Heart left ventricle (tissue), 13 donors: ENCODE results near the gene ABR.
"Not testable (repeated sequence)": the region's sequence is repeated elsewhere in the genome, so short reads cannot be mapped to it uniquely, and the experiment has no call there.

Source experiments
- POLR2A ChIP-seq, 2 donors: fragments of 450-650 bp; IDR thresholded peaks; one replicate each; pipeline ENCODE4 v1.6.1; 2017; ENCODE audit warnings: antibody characterized with exemption in 2 of 2, mild to moderate bottlenecking in 2 of 2, moderate library complexity in 2 of 2
- TF ChIP-seq, protein P1 (sequence below), 12 donors: fragments of 200-600 bp; sonication (generic) in 4 of 12; IDR thresholded peaks; one replicate each; pipeline versions ENCODE4 v1.5.0 to v1.8.0; 2018 to 2022; ENCODE audit warnings: antibody characterized with exemption in 12 of 12, mild to moderate bottlenecking in 5 of 12
- donor health status: ischemic (EF 13 %, LVEDD 7.1; RV severe dilation, severe dysfunction).
- donor health status: DM: no; HTN: yes; CAD: no.
- donor health status: DM: no; HTN: no; CAD: no.
- donor health status: ischemic (EF 25% LVEDD 6.9; RV normal size, moderate dysfunction).
- donor health status: ischemic (EF 25% LVEDD 5.7; RV mildly dilated, moderate dysfunction).
- donor health status: ischemic (EF 35%, LVEDD 5.7; RV mildly dilated, moderate dysfunction).
- donor health status: nonischemic (EF 11% LVEDD 7.7; RV severe dilation, severe dysfunction).
- donor health status: DM: yes; HTN: yes; CAD: no.
- donor health status: PGD.
- donor health status: ischemic (EF 29% LVEDD 5.4; RV normal size, mild dysfunction).
- donor health status: nonischemic (EF 23%, LVEDD 6.1; RV moderate dilation, normal function).

DNA sequence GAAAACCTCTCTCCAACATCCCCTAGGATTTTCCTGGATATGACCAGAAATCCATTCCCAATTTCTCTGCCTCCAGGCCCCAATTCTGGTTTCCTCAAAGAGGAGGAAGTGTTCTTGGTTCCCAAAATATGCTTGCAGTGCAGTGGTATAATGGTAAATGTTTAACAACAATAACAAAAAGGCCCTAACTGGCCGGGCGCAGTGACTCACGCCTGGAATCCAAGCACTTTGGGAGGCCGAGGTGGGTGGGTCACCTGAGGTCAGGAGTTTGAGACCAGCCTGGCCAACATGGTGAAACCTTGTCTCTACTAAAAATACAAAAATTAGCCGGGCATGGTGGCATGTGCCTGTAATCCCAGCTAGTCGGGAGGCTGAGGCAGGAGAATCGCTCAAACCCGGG lies 184.5 kb downstream of the ABR start:
- TF ChIP-seq, protein P1, sequence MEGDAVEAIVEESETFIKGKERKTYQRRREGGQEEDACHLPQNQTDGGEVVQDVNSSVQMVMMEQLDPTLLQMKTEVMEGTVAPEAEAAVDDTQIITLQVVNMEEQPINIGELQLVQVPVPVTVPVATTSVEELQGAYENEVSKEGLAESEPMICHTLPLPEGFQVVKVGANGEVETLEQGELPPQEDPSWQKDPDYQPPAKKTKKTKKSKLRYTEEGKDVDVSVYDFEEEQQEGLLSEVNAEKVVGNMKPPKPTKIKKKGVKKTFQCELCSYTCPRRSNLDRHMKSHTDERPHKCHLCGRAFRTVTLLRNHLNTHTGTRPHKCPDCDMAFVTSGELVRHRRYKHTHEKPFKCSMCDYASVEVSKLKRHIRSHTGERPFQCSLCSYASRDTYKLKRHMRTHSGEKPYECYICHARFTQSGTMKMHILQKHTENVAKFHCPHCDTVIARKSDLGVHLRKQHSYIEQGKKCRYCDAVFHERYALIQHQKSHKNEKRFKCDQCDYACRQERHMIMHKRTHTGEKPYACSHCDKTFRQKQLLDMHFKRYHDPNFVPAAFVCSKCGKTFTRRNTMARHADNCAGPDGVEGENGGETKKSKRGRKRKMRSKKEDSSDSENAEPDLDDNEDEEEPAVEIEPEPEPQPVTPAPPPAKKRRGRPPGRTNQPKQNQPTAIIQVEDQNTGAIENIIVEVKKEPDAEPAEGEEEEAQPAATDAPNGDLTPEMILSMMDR (IDR thresholded peaks at IDR 0.05) = not testable (repeated sequence)
- TF ChIP-seq POLR2A (IDR thresholded peaks at IDR 0.05) = not testable (repeated sequence)
